H9 (cell line): ENCODE results near the gene TLR6. TPM values are rescaled to one million over a fixed set of nuclear protein-coding genes. Genes with fewer than 3 reads are reported as not detected.

Experiments used
- DNase-seq: peaks from one replicate; pipeline ENCODE4 v3.0.0-alpha.2; 2017
- H2AFZ ChIP-seq: one replicate; pipeline ENCODE4 v1.6.1; 2013; ENCODE audit warnings: mild to moderate bottlenecking, low read length, control low read depth, moderate library complexity
- H2AK5ac ChIP-seq: 2 replicates; pipeline ENCODE4 v1.6.1; 2013; ENCODE audit warnings: low read length, control low read depth, mixed read lengths; ENCODE audit not compliant: insufficient read length
- H2BK120ac ChIP-seq: one replicate; pipeline ENCODE4 v1.6.1; 2013; ENCODE audit warnings: low read depth, mild to moderate bottlenecking, low read length, control low read depth, inconsistent platforms; ENCODE audit not compliant: poor library complexity, severe bottlenecking
- H2BK12ac ChIP-seq: 2 replicates; pipeline ENCODE4 v1.6.1; 2013; ENCODE audit warnings: low read length, control low read depth, mixed read lengths, low read depth; ENCODE audit not compliant: insufficient read length
- H2BK15ac ChIP-seq: 2 replicates; pipeline ENCODE4 v1.6.1; 2013; ENCODE audit warnings: low read depth, low read length, control low read depth
- H2BK20ac ChIP-seq: one replicate; pipeline ENCODE4 v1.6.1; 2013; ENCODE audit warnings: low read depth, mild to moderate bottlenecking, low read length, control low read depth, inconsistent platforms; ENCODE audit not compliant: poor library complexity, severe bottlenecking
- H2BK5ac ChIP-seq: 2 replicates; pipeline ENCODE4 v1.6.1; 2013; ENCODE audit warnings: low read length, control low read depth, mixed read lengths; ENCODE audit not compliant: insufficient read length
- H3K14ac ChIP-seq: 2 replicates; pipeline ENCODE4 v1.6.1; 2013; ENCODE audit warnings: low read length, control low read depth; ENCODE audit not compliant: insufficient read depth
- H3K18ac ChIP-seq: 2 replicates; pipeline ENCODE4 v1.6.1; 2013; ENCODE audit warnings: low read depth, mild to moderate bottlenecking, mixed read lengths, low read length, control low read depth; ENCODE audit not compliant: insufficient read length
- H3K23ac ChIP-seq: 2 replicates; pipeline ENCODE4 v1.6.1; 2013; ENCODE audit warnings: low read length, control low read depth, mixed read lengths, low read depth; ENCODE audit not compliant: insufficient read length
- H3K23me2 ChIP-seq: 2 replicates; pipeline ENCODE4 v1.6.1; 2013; ENCODE audit warnings: low read depth, mild to moderate bottlenecking, mixed read lengths, low read length, control low read depth; ENCODE audit not compliant: insufficient read length, poor library complexity, severe bottlenecking
- H3K27ac ChIP-seq: 2 replicates; pipeline ENCODE4 v1.5.1; 2013; ENCODE audit warnings: low read length, control low read depth, mixed read lengths, low read depth; ENCODE audit not compliant: insufficient read length
- H3K27me3 ChIP-seq: 2 replicates; pipeline ENCODE4 v1.6.1; 2013; ENCODE audit warnings: low read length, control low read depth, inconsistent platforms; ENCODE audit not compliant: insufficient read depth
- H3K4ac ChIP-seq: 2 replicates; pipeline ENCODE4 v1.6.1; 2013; ENCODE audit warnings: low read depth, mild to moderate bottlenecking, control low read depth, inconsistent platforms, low read length, moderate library complexity
- H3K4me1 ChIP-seq: 2 replicates; pipeline ENCODE4 v1.6.1; 2013; ENCODE audit warnings: low read length, control low read depth, inconsistent platforms; ENCODE audit not compliant: insufficient read depth
- H3K4me2 ChIP-seq: 2 replicates; pipeline ENCODE4 v1.6.1; 2013; ENCODE audit warnings: low read length, control low read depth, mixed read lengths; ENCODE audit not compliant: insufficient read length, insufficient read depth
- H3K56ac ChIP-seq: 2 replicates; pipeline ENCODE4 v1.6.1; 2013; ENCODE audit warnings: low read depth, mild to moderate bottlenecking, mixed read lengths, low read length, control low read depth; ENCODE audit not compliant: insufficient read length
- H3K79me1 ChIP-seq: 2 replicates; pipeline ENCODE4 v1.6.1; 2013; ENCODE audit warnings: low read depth, mild to moderate bottlenecking, moderate library complexity, low read length, control low read depth, inconsistent platforms; ENCODE audit not compliant: insufficient read depth, poor library complexity, severe bottlenecking
- H3K79me2 ChIP-seq: 2 replicates; pipeline ENCODE4 v1.6.1; 2013; ENCODE audit warnings: low read length, control low read depth, inconsistent platforms; ENCODE audit not compliant: insufficient read depth
- H3K9ac ChIP-seq: 2 replicates; pipeline ENCODE4 v1.6.1; 2013; ENCODE audit warnings: low read length, control low read depth, mixed read lengths; ENCODE audit not compliant: insufficient read length; ENCODE audit errors: extremely low read depth
- H3K9me3 ChIP-seq: one replicate; pipeline ENCODE4 v1.6.1; 2013; ENCODE audit warnings: low read depth, low read length, inconsistent platforms; ENCODE audit not compliant: control insufficient read depth
- H3T11ph ChIP-seq: one replicate; pipeline ENCODE4 v1.6.1; 2013; ENCODE audit warnings: mild to moderate bottlenecking, low read length, control low read depth, inconsistent platforms
- H4K20me1 ChIP-seq: one replicate; pipeline ENCODE4 v1.6.1; 2013; ENCODE audit not compliant: control insufficient read depth, insufficient read length, insufficient read depth
- H4K5ac ChIP-seq: 2 replicates; pipeline ENCODE4 v1.6.1; 2013; ENCODE audit warnings: low read depth, mild to moderate bottlenecking, mixed read lengths, low read length, control low read depth; ENCODE audit not compliant: insufficient read length
- H4K8ac ChIP-seq: replicated peaks from 2 replicates; pipeline ENCODE4 v1.6.1; 2013; ENCODE audit warnings: low read length, control low read depth, mixed read lengths, low read depth; ENCODE audit not compliant: insufficient read length
- H4K91ac ChIP-seq: 2 replicates; pipeline ENCODE4 v1.6.1; 2013; ENCODE audit warnings: low read depth, mild to moderate bottlenecking, moderate library complexity, mixed read lengths, low read length, control low read depth; ENCODE audit not compliant: insufficient read length
- H3K27ac Mint-ChIP-seq, 3 experiments: 2 replicates in 2 of 3; 3 replicates in 1 of 3; pipeline ENCODE4 v1.8.0; 2020 to 2021; ENCODE audit warnings: mixed read lengths in 3 of 3, mild to moderate bottlenecking in 1 of 3, moderate library complexity in 1 of 3
- H3K27me3 Mint-ChIP-seq: 2 replicates; pipeline ENCODE4 v1.8.0; 2021; ENCODE audit warnings: low read depth, mild to moderate bottlenecking, moderate library complexity, mixed read lengths
- H3K36me3 Mint-ChIP-seq, 3 experiments: 2 replicates in 2 of 3; 3 replicates in 1 of 3; pipeline ENCODE4 v1.8.0; 2020 to 2021; ENCODE audit warnings: low read depth in 3 of 3, mixed read lengths in 3 of 3; ENCODE audit not compliant: insufficient read depth in 1 of 3
- H3K4me1 Mint-ChIP-seq, 2 experiments: 2 replicates each; pipeline ENCODE4 v1.8.0; 2020; ENCODE audit warnings: mixed read lengths in 2 of 2
- H3K4me3 Mint-ChIP-seq, 2 experiments: 2 replicates in 1 of 2; 3 replicates in 1 of 2; pipeline ENCODE4 v1.8.0; 2020 to 2021; ENCODE audit warnings: mild to moderate bottlenecking in 2 of 2, mixed read lengths in 2 of 2, moderate library complexity in 1 of 2
- H3K9me3 Mint-ChIP-seq, 2 experiments: 2 replicates in 1 of 2; 3 replicates in 1 of 2; pipeline ENCODE4 v1.8.0; 2020; ENCODE audit warnings: mild to moderate bottlenecking in 2 of 2, mixed read lengths in 2 of 2, moderate library complexity in 1 of 2
- WGBS: extraction: QIAGEN DNeasy Blood & Tissue Kit; methylation state at CpG from one replicate; pipeline ENCODE4 v1.1.7; 2013; ENCODE audit warnings: missing lambda C conversion rate, low lambda C conversion rate, mixed read lengths; ENCODE audit not compliant: insufficient read length; ENCODE audit errors: extremely low coverage; 5-methylcytosine and 5-hydroxymethylcytosine counted together
- total RNA-seq: library from RNA; stranded (reverse); gene quantifications from 2 replicates; pipeline ENCODE4 v1.2.1, GENCODE V29; 2021
- TF ChIP-seq, protein P1 (sequence below): fragments of 200-600 bp; sonication (generic); conservative IDR thresholded peaks from 3 replicates; pipeline ENCODE4 v1.8.0; 2021; ENCODE audit warnings: antibody characterized with exemption, mild to moderate bottlenecking

Gene TLR6
- total RNA-seq, 1 experiment from 2014 or later: 0.11 TPM

DNA sequence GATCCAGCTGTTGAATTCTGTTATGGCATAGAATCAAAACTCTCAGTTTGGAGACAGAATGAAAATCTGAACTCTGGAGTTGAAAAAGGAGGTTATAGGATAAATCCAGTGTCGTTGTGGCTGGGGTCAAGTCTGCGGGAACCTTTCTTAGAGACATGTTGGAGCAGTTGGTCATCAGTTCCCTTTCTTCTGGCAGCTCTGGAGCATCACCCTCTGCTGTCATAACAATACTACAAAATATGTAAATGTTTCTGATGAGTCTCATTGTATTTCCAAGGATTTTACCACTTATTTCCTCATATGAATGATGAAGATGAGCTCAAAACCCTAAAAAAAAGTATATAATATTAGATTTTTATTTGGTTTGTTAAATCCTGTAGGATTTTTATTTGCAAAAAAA is 81.3 kb downstream of the TLR6 start:
- Histone ChIP-seq H3K9ac (no peak overlapping the region), H3K14ac (no peak overlapping the region), H2AK5ac (no peak overlapping the region), H3K18ac (no peak overlapping the region), H3K56ac (no peak overlapping the region), H2BK120ac (no peak overlapping the region), H3K79me1 (no peaks in the 10 kb centered on the region), H3K23me2 (no peaks in the 10 kb centered on the region), H3K4me1 (no peaks in the 10 kb centered on the region), H4K91ac (no peak overlapping the region), H3K27ac (no peak overlapping the region), H4K8ac (no peak overlapping the region), H2BK12ac (no peak overlapping the region), H3K4me2 (no peak overlapping the region), H2AFZ (no peak overlapping the region), H4K5ac (no peak overlapping the region), H3K23ac (no peak overlapping the region), H4K20me1 (no peaks in the 10 kb centered on the region), H2BK5ac (no peak overlapping the region), H3K4ac (no peak overlapping the region), H3T11ph (no peak overlapping the region), H2BK20ac (no peak overlapping the region), H3K79me2 (no peaks in the 10 kb centered on the region), H3K9me3 (no peaks in the 10 kb centered on the region), H2BK15ac (no peak overlapping the region), H3K27me3 (no peaks in the 10 kb centered on the region)
- DNase-seq: no peak
- H3K27ac Mint-ChIP-seq: no peak overlapping the region
- H3K4me3 Mint-ChIP-seq: no peak overlapping the region
- TF ChIP-seq, protein P1, sequence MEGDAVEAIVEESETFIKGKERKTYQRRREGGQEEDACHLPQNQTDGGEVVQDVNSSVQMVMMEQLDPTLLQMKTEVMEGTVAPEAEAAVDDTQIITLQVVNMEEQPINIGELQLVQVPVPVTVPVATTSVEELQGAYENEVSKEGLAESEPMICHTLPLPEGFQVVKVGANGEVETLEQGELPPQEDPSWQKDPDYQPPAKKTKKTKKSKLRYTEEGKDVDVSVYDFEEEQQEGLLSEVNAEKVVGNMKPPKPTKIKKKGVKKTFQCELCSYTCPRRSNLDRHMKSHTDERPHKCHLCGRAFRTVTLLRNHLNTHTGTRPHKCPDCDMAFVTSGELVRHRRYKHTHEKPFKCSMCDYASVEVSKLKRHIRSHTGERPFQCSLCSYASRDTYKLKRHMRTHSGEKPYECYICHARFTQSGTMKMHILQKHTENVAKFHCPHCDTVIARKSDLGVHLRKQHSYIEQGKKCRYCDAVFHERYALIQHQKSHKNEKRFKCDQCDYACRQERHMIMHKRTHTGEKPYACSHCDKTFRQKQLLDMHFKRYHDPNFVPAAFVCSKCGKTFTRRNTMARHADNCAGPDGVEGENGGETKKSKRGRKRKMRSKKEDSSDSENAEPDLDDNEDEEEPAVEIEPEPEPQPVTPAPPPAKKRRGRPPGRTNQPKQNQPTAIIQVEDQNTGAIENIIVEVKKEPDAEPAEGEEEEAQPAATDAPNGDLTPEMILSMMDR: no peak
- no CpG with 5 or more reads among the region's 2 CpGs for WGBS
- no peaks in the 10 kb centered on the region; the same call in none of the 2 replicates for H3K27me3 Mint-ChIP-seq
- no peaks in the 10 kb centered on the region for H3K4me1 Mint-ChIP-seq
- peaks cover 3 to 4% of the 10 kb centered on the region in 2 experiments; a peak in 2 of 5 replicates for H3K9me3 Mint-ChIP-seq
- no peaks in the 10 kb centered on the region for H3K36me3 Mint-ChIP-seq
